ENCODE results near the gene RNF168. TPM values are rescaled to one million over a fixed set of nuclear protein-coding genes. Genes with fewer than 3 reads are reported as not detected.
"Not testable (repeated sequence)": the region's sequence is repeated elsewhere in the genome, so short reads cannot be mapped to it uniquely, and the experiment has no call there.

RNF168 gene
- total and polyA plus RNA-seq, 5 experiments from 2014 or later: 7.7 to 56.5 (median 9.2) TPM

- not testable (repeated sequence) for H3K27ac Mint-ChIP-seq, ATAC-seq, H3K27me3 Mint-ChIP-seq, DNase-seq, H3K9me3 Mint-ChIP-seq, H3K4me3 Mint-ChIP-seq
- peaks cover 35 to 74% (median 63%) of the 10 kb centered on the region in 4 donors for H3K4me1 Mint-ChIP-seq
- POLR2A ChIA-PET: interaction anchor here (1.0 kb wide), 1 partner anchor 10 kb away, joined by 3 read pairs; no protein-coding TSS in a partner anchor
- H3K36me3 Mint-ChIP-seq: peaks cover 0 to 24% (median 0%) of the 10 kb centered on the region in 3 donors
Observed at GRCh38 chr3:196421668-196422067, 81.9 kb downstream of the RNF168 start.

GRCh38 chr3:196419386-196419785 is 84.2 kb downstream of the RNF168 start:
- DNase-seq (no peak), ATAC-seq (no peak)
- no peaks in the 10 kb centered on the region for H3K9me3 Mint-ChIP-seq
- POLR2A ChIA-PET: no interaction called here
- no peaks in the 10 kb centered on the region for H3K27me3 Mint-ChIP-seq
- H3K4me1 Mint-ChIP-seq: peaks cover 37 to 76% (median 62%) of the 10 kb centered on the region in 4 donors
- H3K4me3 Mint-ChIP-seq: no peak overlapping the region
- peaks cover 0 to 14% (median 0%) of the 10 kb centered on the region in 3 donors for H3K36me3 Mint-ChIP-seq
- peak overlapping the region in 2 of 10 donors; percentile 13 to 30 for H3K27ac Mint-ChIP-seq

Other genes starting within 250 kb of the RNF168 start
- gene PCYT1A, start 216.0 kb downstream of the RNF168 start, total RNA-seq: 10 to 100 TPM; 50.8 to 52.2 TPM
- 10 to 100 TPM in 2 of 3 donors, 1 to 10 TPM in 1; 7.6 to 12.6 (median 10.4) TPM for gene PCYT1A, start 216.0 kb downstream of the RNF168 start, polyA plus RNA-seq
- 1 to 10 TPM; 4.2 to 5.4 TPM for gene DYNLT2B, start 185.5 kb downstream of the RNF168 start, total RNA-seq
- 10 to 100 TPM in 1 of 3 donors, 1 to 10 TPM in 2; 9.2 to 12.6 (median 10.0) TPM for gene DYNLT2B, start 185.5 kb downstream of the RNF168 start, polyA plus RNA-seq
- under 1 TPM in 1 of 2 experiments, not detected in 1; 0.66 TPM for gene TM4SF19, start 165.4 kb downstream of the RNF168 start, total RNA-seq
- 1 to 10 TPM in 1 of 3 donors, under 1 TPM in 1, not detected in 1; 0.09 to 1.6 TPM for gene TM4SF19, start 165.4 kb downstream of the RNF168 start, polyA plus RNA-seq
- 10 to 100 TPM; 77.0 to 88.4 TPM for gene UBXN7, start 71.3 kb downstream of the RNF168 start, total RNA-seq
- gene UBXN7, start 71.3 kb downstream of the RNF168 start, polyA plus RNA-seq: 10 to 100 TPM; 27.3 to 29.6 (median 28.5) TPM
- gene SMCO1, start 11.6 kb upstream of the RNF168 start, total RNA-seq: not detected
- gene SMCO1, start 11.6 kb upstream of the RNF168 start, polyA plus RNA-seq: not detected
- gene WDR53, start 64.8 kb upstream of the RNF168 start, total RNA-seq: 10 to 100 TPM; 19.4 to 23.0 TPM
- 10 to 100 TPM; 11.8 to 17.4 (median 12.6) TPM for gene WDR53, start 64.8 kb upstream of the RNF168 start, polyA plus RNA-seq
- gene FBXO45, start 64.9 kb upstream of the RNF168 start, total RNA-seq: 1 to 10 TPM; 4.3 to 4.7 TPM
- gene FBXO45, start 64.9 kb upstream of the RNF168 start, polyA plus RNA-seq: 1 to 10 TPM; 1.7 to 2.9 (median 2.8) TPM
- 1 to 10 TPM; 3.4 to 4.1 TPM for gene NRROS, start 135.9 kb upstream of the RNF168 start, total RNA-seq
- under 1 TPM; 0.29 to 0.92 (median 0.87) TPM for gene NRROS, start 135.9 kb upstream of the RNF168 start, polyA plus RNA-seq
- 1 to 10 TPM; 4.6 to 5.1 TPM for gene CEP19, start 208.5 kb upstream of the RNF168 start, total RNA-seq
- 1 to 10 TPM; 4.4 to 6.9 (median 4.6) TPM for gene CEP19, start 208.5 kb upstream of the RNF168 start, polyA plus RNA-seq
- 10 to 100 TPM; 15.6 to 16.2 TPM for gene PIGX, start 208.6 kb upstream of the RNF168 start, total RNA-seq
- 10 to 100 TPM; 28.9 to 32.6 (median 32.1) TPM for gene PIGX, start 208.6 kb upstream of the RNF168 start, polyA plus RNA-seq
- 10 to 100 TPM; 76.6 to 81.0 TPM for gene PAK2, start 236.1 kb upstream of the RNF168 start, total RNA-seq
- gene PAK2, start 236.1 kb upstream of the RNF168 start, polyA plus RNA-seq: 10 to 100 TPM; 28.4 to 30.3 (median 30.1) TPM

All from naive thymus-derived CD8-positive, alpha-beta T cell (primary cell).